Middle frontal gyrus (tissue), 1 donor: ENCODE measurements around the gene P2RY8.
"Not testable (repeated sequence)": the region's sequence is repeated elsewhere in the genome, so short reads cannot be mapped to it uniquely, and the experiment has no call there.

Experiments used
- DNase-seq: peaks from one replicate; pipeline ENCODE4 v3.0.0-alpha.2; 2015; ENCODE audit warnings: low spot score; ENCODE audit errors: extremely low spot score

The P2RY8 gene

GRCh38 chrX:1520350-1520749, 16.6 kb downstream of the P2RY8 start:
- DNase-seq, result no peak

GRCh38 chrX:1519022-1519497, 17.9 kb downstream of the P2RY8 start:
- DNase-seq, result no peak

GRCh38 chrX:1518512-1518911, 18.5 kb downstream of the P2RY8 start:
- DNase-seq, result no peak

GRCh38 chrX:1516596-1517104, 20.3 kb downstream of the P2RY8 start:
- no peak for DNase-seq

GRCh38 chrX:1511829-1512228, 25.2 kb downstream of the P2RY8 start:
- DNase-seq, result no peak

- DNase-seq, result no peak
Measured at GRCh38 chrX:1511150-1511549, 25.8 kb downstream of the P2RY8 start.

- DNase-seq, result no peak
Measured at GRCh38 chrX:1507511-1508463, 29.2 kb downstream of the P2RY8 start.

GRCh38 chrX:1506916-1507315, 30.1 kb downstream of the P2RY8 start:
- DNase-seq, result no peak

GRCh38 chrX:1502853-1503252, 34.1 kb downstream of the P2RY8 start:
- no peak for DNase-seq

- DNase-seq, result no peak
Measured at GRCh38 chrX:1502241-1502640, 34.7 kb downstream of the P2RY8 start.

- no peak for DNase-seq
Measured at GRCh38 chrX:1500701-1501624, 36.0 kb downstream of the P2RY8 start.

- no peak for DNase-seq
Measured at GRCh38 chrX:1496076-1496475, 40.9 kb downstream of the P2RY8 start.

GRCh38 chrX:1493877-1494510, 43.0 kb downstream of the P2RY8 start:
- DNase-seq, result no peak

- no peak for DNase-seq
Measured at GRCh38 chrX:1493412-1493811, 43.6 kb downstream of the P2RY8 start.

GRCh38 chrX:1492421-1493012, 44.5 kb downstream of the P2RY8 start:
- DNase-seq, result no peak

- no peak for DNase-seq
Measured at GRCh38 chrX:1491851-1492349, 45.1 kb downstream of the P2RY8 start.

GRCh38 chrX:1491248-1491647, 45.7 kb downstream of the P2RY8 start:
- not testable (repeated sequence) for DNase-seq

GRCh38 chrX:1490723-1491122, 46.3 kb downstream of the P2RY8 start:
- not testable (repeated sequence) for DNase-seq

GRCh38 chrX:1489354-1489753, 47.6 kb downstream of the P2RY8 start:
- DNase-seq, result not testable (repeated sequence)

GRCh38 chrX:1488745-1489144, 48.2 kb downstream of the P2RY8 start:
- DNase-seq, result no peak

GRCh38 chrX:1488141-1488540, 48.8 kb downstream of the P2RY8 start:
- DNase-seq, result no peak
